Stimulated activated CD4-positive, alpha-beta T cell treated with anti-CD3 and anti-CD28 coated beads, TNF-alpha, amount 100 ng/mL, for 24 hours (primary cell): ENCODE data around the gene PLPP6.

ENCODE experiments used
- DNase-seq, 3 experiments: peaks; one replicate each; pipeline ENCODE4 v3.0.0-alpha.2; 2020; ENCODE audit warnings: low read depth in 3 of 3

The PLPP6 gene

GRCh38 chr9:4662989-4663792, 1.1 kb downstream of the PLPP6 start:
- DNase-seq = no peak

GRCh38 chr9:4663956-4664355, 1.9 kb downstream of the PLPP6 start:
- DNase-seq = no peak

- DNase-seq = no peak
These were observed 3.3 kb downstream of the PLPP6 start for GRCh38 chr9:4665357-4665756.

DNA sequence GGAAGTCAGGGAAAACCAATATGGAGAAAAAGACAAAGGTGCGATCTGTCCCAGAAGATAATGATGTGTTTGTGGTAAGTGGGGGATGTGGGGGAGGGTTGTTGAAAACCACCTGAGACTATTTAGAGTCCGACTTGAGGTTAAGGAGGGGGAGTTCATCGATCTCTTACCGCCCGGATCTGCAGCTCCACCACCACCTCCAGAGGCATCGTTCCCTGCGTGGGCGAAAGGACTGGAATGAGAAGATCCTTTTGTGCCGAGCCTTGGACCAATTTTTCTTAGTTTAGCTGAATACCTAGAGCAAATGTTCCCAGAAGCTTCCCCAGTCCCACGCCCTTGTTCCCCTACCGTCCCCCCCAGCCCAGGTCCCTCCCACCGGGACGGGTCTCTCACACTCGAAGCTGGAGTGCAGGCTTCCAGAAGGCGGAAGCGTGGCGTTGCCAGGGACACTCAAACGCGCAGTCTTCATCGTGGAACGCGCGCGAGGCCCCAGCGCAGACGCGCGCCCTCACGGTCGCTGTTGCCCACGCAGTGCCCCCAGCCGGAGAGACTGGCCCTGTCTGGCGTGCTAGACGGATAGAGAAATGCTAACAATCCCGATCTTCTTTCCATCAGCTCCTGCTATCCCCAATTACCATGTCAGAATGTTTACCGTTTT, 4.1 kb downstream of the PLPP6 start, which contains the start of gene SPATA6L:
TSS of gene SPATA6L (minus strand) at position 439 of the 658 bp plus-strand sequence. CDS start at position 209, 230 bp downstream.
- peak in 1 of 3 experiments; percentile 32 for DNase-seq

- DNase-seq = no peak
These were observed 5.6 kb downstream of the PLPP6 start for GRCh38 chr9:4667681-4668080.

DNA sequence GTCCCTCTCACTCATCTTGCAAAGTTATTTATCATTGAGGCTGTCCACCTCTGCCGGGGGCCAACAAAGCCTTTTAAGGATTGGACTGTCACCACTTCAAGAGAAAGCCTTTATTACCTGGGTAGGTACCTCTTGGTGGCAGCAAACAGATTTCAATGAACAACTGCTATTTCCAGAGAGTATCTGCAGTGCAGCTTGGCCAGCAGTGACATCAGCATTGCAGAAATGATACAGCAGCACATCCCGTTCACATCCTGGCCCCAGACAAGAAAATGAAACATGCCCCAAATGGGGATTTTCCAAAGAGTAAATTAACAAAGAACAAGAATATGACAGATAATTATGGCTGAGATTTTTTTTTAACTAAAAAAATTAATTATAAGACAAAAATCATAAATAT, 6.5 kb downstream of the PLPP6 start:
- no peak for DNase-seq

DNA sequence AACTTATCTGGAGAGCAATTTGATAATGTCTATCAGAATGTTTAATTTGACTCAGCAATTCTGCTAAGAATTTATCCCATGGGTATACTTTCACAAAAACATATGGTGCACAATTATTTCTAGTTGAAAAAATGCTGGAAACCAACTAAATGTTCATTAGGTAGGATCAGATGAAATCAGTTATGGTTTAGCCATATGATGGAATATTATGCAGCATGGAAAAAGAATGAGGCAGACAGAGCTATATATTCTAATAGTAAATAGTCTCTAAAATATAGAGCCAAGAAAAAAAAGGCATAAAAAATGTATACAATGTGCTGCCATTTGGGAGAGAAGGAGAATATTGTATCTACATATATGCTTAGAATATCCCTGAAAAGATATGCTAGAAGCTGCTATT, 7.8 kb downstream of the PLPP6 start:
- DNase-seq = no peak

DNA sequence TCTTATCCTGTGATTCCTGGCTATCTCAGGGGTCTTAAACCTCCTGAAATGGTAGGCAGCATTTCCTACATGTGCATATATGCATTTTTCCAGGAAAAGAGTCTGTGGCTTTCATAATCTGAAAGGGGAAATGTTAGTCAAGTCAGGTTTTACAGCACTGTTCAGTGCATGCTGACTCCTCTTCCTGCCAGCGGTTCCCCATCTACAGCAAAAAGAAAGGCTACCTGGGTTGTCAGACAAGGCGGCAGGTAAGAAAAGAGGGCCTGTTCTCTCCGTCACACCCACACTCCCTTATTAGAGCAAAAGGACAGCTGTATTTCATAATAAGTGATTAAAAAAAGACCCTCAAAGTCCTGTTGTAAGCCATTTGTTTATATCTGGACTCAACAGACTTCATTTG, 8.5 kb downstream of the PLPP6 start:
- no peak for DNase-seq

DNA sequence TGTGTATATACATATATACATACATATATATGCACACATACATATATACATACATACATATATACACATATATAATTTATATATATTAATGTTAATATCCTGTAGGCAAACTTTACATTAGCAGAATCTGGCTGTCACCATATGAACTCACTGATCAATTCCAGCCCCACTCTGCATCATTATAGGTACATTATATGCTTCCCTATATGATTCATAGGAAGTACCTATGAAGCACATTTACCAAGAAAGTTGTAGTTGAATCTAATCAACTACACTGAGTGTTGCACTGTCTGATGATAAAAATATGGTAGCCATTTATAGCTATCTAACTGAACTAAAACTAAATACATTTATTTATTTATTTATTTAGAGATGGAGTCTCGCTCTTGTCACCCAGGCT, 9.6 kb downstream of the PLPP6 start:
- no peak for DNase-seq

- DNase-seq = no peak
These were observed 12.7 kb downstream of the PLPP6 start for GRCh38 chr9:4674783-4675182.

DNA sequence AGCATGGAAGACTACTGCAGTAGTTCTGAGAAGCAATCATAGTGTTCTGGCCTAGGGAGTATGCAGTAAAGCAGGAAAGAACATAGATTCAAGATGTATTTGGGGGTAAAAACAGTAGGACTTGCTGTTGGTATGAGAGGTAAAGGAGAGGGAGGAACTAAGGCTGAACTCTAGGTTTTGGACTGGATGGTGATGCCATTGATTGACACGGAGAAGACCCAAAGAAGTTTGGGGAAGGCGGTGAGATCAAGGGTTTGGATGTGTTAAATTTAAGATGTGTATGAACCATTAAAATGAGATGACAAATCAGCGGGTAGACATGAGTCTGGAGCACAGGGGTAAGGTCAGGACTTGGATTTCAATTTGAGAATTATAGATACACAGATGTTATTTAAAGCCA, 15.3 kb downstream of the PLPP6 start:
- DNase-seq = no peak

DNA sequence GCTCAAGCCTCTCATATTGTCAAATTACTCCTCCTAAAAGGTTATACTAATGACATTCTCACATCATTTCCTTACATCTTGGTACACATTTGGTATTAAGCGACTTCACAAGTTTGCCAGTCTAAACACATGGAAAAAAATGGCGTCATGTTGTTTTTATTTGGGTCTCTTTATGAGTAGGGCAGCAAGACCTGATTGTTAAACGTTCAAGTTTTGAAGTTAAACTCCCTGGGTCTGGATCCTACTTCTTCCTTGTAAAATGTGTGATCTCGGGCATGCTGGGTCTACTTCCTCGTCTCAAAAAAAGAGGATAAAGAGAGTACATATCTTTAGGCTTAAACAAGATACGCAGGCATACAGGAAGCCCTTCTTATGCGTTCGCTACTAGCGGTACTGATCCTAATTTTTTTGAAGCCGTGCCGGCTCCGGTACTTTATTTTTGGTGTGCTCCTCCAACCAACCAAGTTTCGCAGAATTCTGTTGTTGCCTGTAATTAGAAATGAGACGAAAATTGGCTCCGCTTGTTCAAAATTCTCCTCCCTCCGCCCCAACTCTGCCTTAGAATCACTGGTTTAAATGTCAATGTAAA, 16.7 kb downstream of the PLPP6 start:
- DNase-seq = no peak

DNA sequence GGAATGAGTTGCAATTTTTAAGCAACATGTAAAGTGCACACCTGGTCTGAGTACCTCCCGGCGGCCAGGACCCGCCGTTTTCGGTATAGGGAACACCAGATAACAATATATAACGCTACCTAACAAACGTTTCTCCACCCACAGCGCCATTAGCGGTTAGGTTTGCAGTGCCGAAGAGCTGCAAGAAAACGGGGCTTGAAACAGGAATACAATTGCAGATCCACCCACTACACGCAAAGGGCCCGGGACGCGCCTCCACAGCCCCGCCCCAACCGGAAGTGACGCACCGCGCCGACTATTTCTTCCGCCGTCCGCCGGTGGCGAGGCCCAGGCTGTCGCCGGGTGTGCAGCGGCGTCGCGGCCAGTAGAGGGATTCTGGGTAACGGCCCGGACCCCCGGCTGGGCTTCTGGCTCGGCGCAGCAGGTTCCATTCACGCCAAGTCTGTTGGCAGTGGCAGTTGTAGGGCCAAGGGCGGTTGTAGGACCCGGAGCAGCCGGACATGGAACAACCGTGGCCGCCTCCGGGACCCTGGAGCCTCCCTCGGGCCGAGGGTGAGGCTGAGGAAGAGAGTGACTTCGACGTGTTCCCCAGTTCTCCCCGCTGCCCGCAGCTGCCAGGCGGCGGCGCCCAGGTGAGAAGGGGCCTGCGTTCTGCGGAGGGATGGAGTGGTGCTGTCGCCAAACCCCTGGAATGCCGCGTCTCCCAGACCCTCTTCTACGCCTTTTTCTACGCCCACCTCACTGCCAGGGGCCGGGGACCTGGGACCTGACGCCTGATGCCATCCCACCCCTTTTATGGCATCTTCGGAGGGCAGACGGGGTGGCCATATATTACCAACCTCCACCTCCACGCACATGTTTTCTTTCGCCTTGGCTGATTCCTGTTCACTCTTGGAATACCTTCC, 17.4 kb downstream of the PLPP6 start, which contains the start of gene CDC37L1:
TSS of gene CDC37L1 (plus strand) at position 302 of the 905 bp plus-strand sequence. CDS start at position 501, 199 bp downstream.
- DNase-seq = peak; percentile 99

- DNase-seq = no peak
These were observed 18.1 kb downstream of the PLPP6 start for GRCh38 chr9:4680173-4680525.

DNA sequence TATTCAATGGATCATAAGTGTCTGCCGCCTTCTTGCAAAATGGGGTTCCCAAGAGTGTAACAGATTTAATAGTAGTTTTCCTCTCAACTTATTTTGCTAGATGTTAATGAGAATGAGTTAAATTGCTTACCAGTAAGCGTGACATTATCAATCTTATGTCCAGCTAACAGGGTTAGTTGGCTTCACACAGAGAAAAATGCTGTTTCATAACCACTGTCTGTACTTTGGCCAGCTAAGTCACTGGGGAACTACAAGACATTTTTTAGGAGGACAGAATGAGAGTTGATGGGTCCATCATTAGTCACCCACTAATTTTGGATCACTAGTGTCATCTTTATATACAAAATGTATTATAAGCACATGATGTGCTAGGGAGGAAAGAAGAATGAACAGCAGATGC, 18.7 kb downstream of the PLPP6 start:
- DNase-seq = no peak

DNA sequence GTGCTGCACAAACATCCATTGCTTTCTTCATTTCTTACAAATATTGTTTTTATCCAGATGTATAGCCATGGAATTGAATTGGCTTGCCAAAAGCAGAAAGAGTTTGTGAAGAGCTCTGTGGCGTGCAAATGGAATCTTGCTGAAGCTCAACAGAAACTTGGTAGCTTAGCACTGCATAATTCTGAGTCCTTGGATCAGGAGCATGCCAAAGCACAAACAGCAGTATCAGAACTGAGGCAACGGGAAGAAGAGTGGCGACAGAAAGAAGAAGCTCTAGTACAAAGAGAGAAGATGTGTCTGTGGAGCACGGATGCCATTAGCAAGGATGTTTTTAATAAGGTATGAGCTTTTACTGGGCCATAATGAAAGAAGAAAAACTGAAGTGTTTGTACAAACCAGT, 22.7 kb downstream of the PLPP6 start:
- DNase-seq = no peak

DNA sequence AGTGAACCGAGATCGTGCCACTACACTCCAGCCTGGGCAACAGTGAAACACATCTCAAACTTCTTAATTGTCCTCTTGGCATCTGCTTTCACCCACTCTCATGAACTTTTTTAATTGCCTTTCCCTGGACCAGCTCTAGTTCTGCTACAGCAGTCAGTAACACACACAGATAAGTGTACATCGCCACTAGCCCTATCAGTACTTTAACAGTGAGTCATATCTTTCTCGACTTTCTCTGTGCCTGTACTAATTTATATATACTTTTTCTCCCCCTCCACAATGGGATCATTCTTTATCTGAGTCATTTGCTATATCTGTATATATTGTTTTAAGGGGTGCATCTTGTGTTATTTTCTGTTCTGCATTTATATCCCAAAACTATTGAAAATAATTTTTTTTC, 24.0 kb downstream of the PLPP6 start:
- no peak for DNase-seq

DNA sequence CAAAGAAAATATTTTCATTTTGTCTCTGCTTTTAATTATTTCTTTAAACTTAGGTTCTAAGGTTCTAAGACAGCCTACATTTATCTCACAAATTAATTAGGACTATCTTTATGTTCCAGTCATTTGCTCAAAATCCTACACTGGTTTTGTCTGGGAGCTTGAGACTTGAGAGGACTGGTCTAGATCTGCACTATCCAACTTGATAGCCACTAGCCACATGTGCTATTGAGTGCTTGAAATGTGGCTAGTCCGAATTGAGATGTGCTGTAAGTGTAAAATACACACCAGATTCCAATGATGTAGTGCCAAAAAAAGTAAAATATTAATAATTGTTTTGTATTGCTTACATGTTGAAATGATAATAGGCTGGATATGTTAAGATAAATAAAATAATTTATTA, 24.5 kb downstream of the PLPP6 start:
- DNase-seq = no peak

- no peak for DNase-seq
These were observed 26.9 kb downstream of the PLPP6 start for GRCh38 chr9:4689021-4689420.

- peak in 1 of 3 experiments; percentile 17 for DNase-seq
These were observed 27.6 kb downstream of the PLPP6 start for GRCh38 chr9:4689687-4690104.

GRCh38 chr9:4690144-4690543, 28.1 kb downstream of the PLPP6 start:
- no peak for DNase-seq

- no peak for DNase-seq
These were observed 29.7 kb downstream of the PLPP6 start for GRCh38 chr9:4691795-4692194.
